Memory B cell (primary cell): Measurements from ENCODE around the gene SLC25A34.
"Not testable (repeated sequence)": the region's sequence is repeated elsewhere in the genome, so short reads cannot be mapped to it uniquely, and the experiment has no call there.

ENCODE experiments used
- ATAC-seq: fragments of 150-1000 bp; cut with Tn5 transposase; 2 replicates; pipeline ENCODE4 v1.10.0; 2021; ENCODE audit warnings: low read depth, mild to moderate bottlenecking, moderate library complexity
- DNase-seq, 2 donors: peaks; one replicate each; pipeline ENCODE4 v3.0.0; 2022; ENCODE audit warnings: low spot score in 2 of 2
- H3K27ac Mint-ChIP-seq: one replicate; pipeline ENCODE4 v1.8.0; 2022; ENCODE audit warnings: mild to moderate bottlenecking, moderate library complexity, mixed read lengths
- H3K27me3 Mint-ChIP-seq: one replicate; pipeline ENCODE4 v1.8.0; 2022; ENCODE audit warnings: mixed read lengths
- H3K36me3 Mint-ChIP-seq: one replicate; pipeline ENCODE4 v1.8.0; 2022; ENCODE audit warnings: mild to moderate bottlenecking, mixed read lengths
- H3K4me1 Mint-ChIP-seq: one replicate; pipeline ENCODE4 v1.8.0; 2022; ENCODE audit warnings: mixed read lengths
- H3K4me3 Mint-ChIP-seq: one replicate; pipeline ENCODE4 v1.8.0; 2022; ENCODE audit warnings: mild to moderate bottlenecking, moderate library complexity, mixed read lengths
- H3K9me3 Mint-ChIP-seq: one replicate; pipeline ENCODE4 v1.8.0; 2022; ENCODE audit warnings: mixed read lengths

The SLC25A34 gene

GRCh38 chr1:15736038-15736891 is at the start of gene SLC25A34:
SLC25A34 (plus strand) TSS chr1:15736258; CDS start chr1:15736486, 228 bp downstream.
- Mint-ChIP-seq H3K36me3 (peaks cover 5% of the 10 kb centered on the region), H3K27me3 (no peaks in the 10 kb centered on the region), H3K27ac (peak within 1 kb of the TSS; percentile 5), H3K4me3 (no peak within 1 kb of the TSS), H3K4me1 (peaks cover under 1% of the 10 kb centered on the region), H3K9me3 (no peaks in the 10 kb centered on the region)
- DNase-seq (no peak), ATAC-seq (no peak)

DNA sequence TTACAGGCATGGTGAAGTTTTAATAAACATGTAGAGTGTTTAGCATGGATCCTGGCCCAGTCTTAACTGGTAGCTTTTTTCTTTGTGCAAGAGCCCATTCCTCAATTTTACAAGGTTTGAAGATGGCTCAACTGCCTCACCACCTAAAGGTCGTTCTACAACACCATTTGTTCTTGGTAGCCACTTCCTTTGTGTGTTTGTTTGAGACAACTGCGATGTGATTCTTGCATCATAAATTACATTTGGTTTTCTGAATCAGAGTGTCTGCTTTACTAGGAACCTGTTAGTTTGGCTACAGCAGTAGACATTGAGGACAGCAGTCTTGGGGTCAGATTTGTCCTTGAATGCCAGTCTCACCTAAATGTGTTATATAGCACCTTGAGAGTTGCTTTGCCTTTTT is 48.6 kb upstream of the SLC25A34 start:
- DNase-seq (no peak), ATAC-seq (no peak)
- Mint-ChIP-seq H3K36me3 (peaks cover 5% of the 10 kb centered on the region), H3K4me3 (no peak overlapping the region), H3K27me3 (no peaks in the 10 kb centered on the region), H3K9me3 (no peaks in the 10 kb centered on the region), H3K4me1 (peaks cover 32% of the 10 kb centered on the region), H3K27ac (peak overlapping the region; percentile 31)

DNA sequence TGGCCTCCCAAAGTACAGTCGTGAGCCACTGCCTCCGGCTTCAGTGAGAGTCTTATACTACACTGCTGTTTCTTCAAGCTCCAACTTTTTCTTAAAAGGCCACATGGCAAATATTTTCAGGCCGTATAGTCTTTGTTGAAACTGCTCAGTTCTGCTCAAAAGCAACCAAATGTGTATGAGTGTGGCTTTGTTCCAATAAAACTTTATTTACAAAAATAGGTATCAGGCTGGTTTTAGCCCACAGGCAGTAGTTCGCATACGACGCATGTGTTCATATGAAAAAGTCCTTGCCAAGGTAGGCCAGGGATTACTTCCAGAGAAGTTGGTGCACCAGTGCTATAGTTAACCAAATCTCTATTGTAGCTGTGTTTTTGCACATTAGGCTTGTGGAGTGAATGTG is 45.7 kb upstream of the SLC25A34 start:
- H3K36me3 Mint-ChIP-seq: peaks cover 5% of the 10 kb centered on the region
- DNase-seq: no peak
- peaks cover 28% of the 10 kb centered on the region for H3K4me1 Mint-ChIP-seq
- no peak overlapping the region for H3K4me3 Mint-ChIP-seq
- H3K9me3 Mint-ChIP-seq: no peaks in the 10 kb centered on the region
- ATAC-seq: no peak
- no peak overlapping the region for H3K27ac Mint-ChIP-seq
- H3K27me3 Mint-ChIP-seq: no peaks in the 10 kb centered on the region

- no peak for DNase-seq
- H3K27ac Mint-ChIP-seq: no peak overlapping the region
- peaks cover 24% of the 10 kb centered on the region for H3K4me1 Mint-ChIP-seq
- peaks cover 5% of the 10 kb centered on the region for H3K36me3 Mint-ChIP-seq
- no peak for ATAC-seq
- no peak overlapping the region for H3K4me3 Mint-ChIP-seq
- no peaks in the 10 kb centered on the region for H3K9me3 Mint-ChIP-seq
- H3K27me3 Mint-ChIP-seq: no peaks in the 10 kb centered on the region
Measured at GRCh38 chr1:15691434-15692032, 44.5 kb upstream of the SLC25A34 start.

DNA sequence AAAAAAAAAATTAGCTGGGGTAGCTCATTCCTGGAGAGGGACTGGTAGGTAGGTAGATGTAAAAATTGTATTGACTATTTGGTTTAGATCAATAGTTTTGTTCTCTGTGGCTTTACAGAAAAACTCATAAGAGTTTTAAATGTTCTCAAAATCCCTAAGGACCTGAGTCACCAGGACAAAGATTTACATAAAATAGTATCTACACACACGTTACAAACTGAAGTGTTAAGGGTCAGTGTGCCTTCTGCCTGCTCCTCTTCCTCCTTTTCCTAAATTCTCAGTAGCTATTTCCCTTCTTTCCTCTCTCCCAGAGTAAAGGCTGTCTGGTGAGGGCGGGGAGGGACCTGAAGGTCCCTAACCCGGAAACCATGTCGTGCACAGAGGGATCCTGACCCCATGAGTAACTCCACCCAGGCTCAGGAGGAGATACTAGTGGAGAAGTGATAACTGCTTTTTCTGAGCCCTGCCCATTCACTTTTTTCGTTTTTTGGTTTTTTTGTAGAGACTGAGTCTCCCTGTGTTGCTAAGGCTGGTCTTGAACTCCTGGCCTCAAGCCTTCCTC is 43.9 kb upstream of the SLC25A34 start:
- Mint-ChIP-seq H3K27ac (peak overlapping the region; percentile 43), H3K4me1 (peaks cover 27% of the 10 kb centered on the region), H3K4me3 (no peak overlapping the region), H3K36me3 (peaks cover 5% of the 10 kb centered on the region), H3K9me3 (no peaks in the 10 kb centered on the region), H3K27me3 (no peaks in the 10 kb centered on the region)
- ATAC-seq (no peak), DNase-seq (no peak)

GRCh38 chr1:15693371-15693770 is 42.7 kb upstream of the SLC25A34 start:
- ATAC-seq (no peak), DNase-seq (no peak)
- Mint-ChIP-seq H3K4me3 (no peak overlapping the region), H3K9me3 (no peaks in the 10 kb centered on the region), H3K36me3 (peaks cover 2% of the 10 kb centered on the region), H3K27ac (peak overlapping the region; percentile 63), H3K4me1 (peaks cover 20% of the 10 kb centered on the region), H3K27me3 (no peaks in the 10 kb centered on the region)

DNA sequence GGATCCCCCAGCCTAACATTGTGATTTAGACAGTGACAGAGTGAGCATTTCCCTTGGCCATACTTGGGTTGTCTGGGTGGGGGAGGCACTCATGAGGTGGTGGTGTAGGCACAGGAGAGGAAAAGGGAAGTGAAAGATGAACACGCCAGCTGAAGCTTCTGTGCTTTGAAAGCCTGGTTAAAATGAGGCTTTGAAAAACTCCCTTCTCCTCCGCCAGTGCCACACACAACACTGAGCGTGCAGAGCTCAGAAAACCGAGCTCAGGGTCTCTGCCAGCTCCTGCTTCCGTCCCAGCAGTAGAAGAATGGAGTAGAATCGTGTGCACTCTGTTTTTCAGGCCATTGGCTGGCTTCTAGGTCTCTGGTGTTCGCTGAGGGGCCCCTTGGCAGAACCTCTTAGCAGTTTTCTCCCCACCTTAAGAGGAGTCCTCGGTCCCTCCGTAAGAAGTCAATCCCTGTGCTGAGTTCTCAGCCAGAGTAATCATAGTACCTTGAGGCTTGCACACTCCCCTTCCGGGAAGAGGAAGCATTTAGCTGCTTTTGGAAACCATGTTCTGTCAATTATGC is 39.0 kb upstream of the SLC25A34 start:
- Mint-ChIP-seq H3K27me3 (no peaks in the 10 kb centered on the region), H3K4me3 (peak overlapping the region; percentile 81), H3K36me3 (peaks cover 3% of the 10 kb centered on the region), H3K9me3 (no peaks in the 10 kb centered on the region), H3K4me1 (peaks cover 21% of the 10 kb centered on the region), H3K27ac (peak overlapping the region; percentile 82)
- DNase-seq (peak; percentile 59 to 75), ATAC-seq (peak; percentile 97)

GRCh38 chr1:15698201-15698600 is 37.9 kb upstream of the SLC25A34 start:
- no peaks in the 10 kb centered on the region for H3K27me3 Mint-ChIP-seq
- peaks cover 21% of the 10 kb centered on the region for H3K4me1 Mint-ChIP-seq
- no peak for ATAC-seq
- H3K27ac Mint-ChIP-seq: peak overlapping the region; percentile 45
- H3K36me3 Mint-ChIP-seq: peaks cover 3% of the 10 kb centered on the region
- H3K4me3 Mint-ChIP-seq: peak overlapping the region; percentile 53
- H3K9me3 Mint-ChIP-seq: no peaks in the 10 kb centered on the region
- DNase-seq: no peak

GRCh38 chr1:15699321-15699720 is 36.7 kb upstream of the SLC25A34 start:
- not testable (repeated sequence) for H3K36me3 Mint-ChIP-seq

GRCh38 chr1:15700508-15700907 is 35.5 kb upstream of the SLC25A34 start:
- Mint-ChIP-seq H3K9me3 (no peaks in the 10 kb centered on the region), H3K4me1 (peaks cover 27% of the 10 kb centered on the region), H3K27ac (peak overlapping the region; percentile 21), H3K27me3 (no peaks in the 10 kb centered on the region), H3K4me3 (no peak overlapping the region), H3K36me3 (peaks cover 11% of the 10 kb centered on the region)
- ATAC-seq (no peak), DNase-seq (no peak)

More at GRCh38 chr1:15699321-15699720, 36.7 kb upstream of the SLC25A34 start:
- H3K27me3 Mint-ChIP-seq, ATAC-seq, H3K9me3 Mint-ChIP-seq, DNase-seq, H3K27ac Mint-ChIP-seq, H3K4me3 Mint-ChIP-seq: not testable (repeated sequence)
- peaks cover 27% of the 10 kb centered on the region for H3K4me1 Mint-ChIP-seq

DNA sequence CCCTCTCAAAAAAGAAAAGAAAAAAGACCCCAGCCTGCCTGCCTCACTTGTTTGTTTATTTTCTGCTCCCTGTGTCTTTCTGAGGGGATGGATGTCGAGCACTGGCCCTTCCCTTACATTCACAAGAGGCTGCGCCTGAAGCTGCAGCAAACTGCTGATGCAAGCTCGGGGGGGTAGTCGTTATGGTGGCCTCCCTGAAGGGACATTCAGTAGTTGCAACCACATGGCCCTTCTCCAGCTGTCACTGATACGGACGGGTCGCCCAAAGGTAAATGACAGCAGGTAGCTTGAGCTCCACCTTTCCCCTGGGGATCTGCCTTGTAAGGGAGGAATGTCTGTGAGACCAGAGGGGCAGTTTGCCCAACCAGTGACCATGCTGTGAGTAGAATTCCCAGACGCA is 34.3 kb upstream of the SLC25A34 start:
- H3K4me3 Mint-ChIP-seq: no peak overlapping the region
- H3K4me1 Mint-ChIP-seq: peaks cover 29% of the 10 kb centered on the region
- no peaks in the 10 kb centered on the region for H3K27me3 Mint-ChIP-seq
- DNase-seq (no peak), ATAC-seq (no peak)
- H3K27ac Mint-ChIP-seq: no peak overlapping the region
- no peaks in the 10 kb centered on the region for H3K9me3 Mint-ChIP-seq
- peaks cover 19% of the 10 kb centered on the region for H3K36me3 Mint-ChIP-seq

GRCh38 chr1:15702722-15703550 is 33.1 kb upstream of the SLC25A34 start:
- no peak overlapping the region for H3K4me3 Mint-ChIP-seq
- DNase-seq (no peak), ATAC-seq (no peak)
- H3K4me1 Mint-ChIP-seq: peaks cover 29% of the 10 kb centered on the region
- no peaks in the 10 kb centered on the region for H3K9me3 Mint-ChIP-seq
- H3K27ac Mint-ChIP-seq: no peak overlapping the region
- no peaks in the 10 kb centered on the region for H3K27me3 Mint-ChIP-seq
- H3K36me3 Mint-ChIP-seq: peaks cover 20% of the 10 kb centered on the region

DNA sequence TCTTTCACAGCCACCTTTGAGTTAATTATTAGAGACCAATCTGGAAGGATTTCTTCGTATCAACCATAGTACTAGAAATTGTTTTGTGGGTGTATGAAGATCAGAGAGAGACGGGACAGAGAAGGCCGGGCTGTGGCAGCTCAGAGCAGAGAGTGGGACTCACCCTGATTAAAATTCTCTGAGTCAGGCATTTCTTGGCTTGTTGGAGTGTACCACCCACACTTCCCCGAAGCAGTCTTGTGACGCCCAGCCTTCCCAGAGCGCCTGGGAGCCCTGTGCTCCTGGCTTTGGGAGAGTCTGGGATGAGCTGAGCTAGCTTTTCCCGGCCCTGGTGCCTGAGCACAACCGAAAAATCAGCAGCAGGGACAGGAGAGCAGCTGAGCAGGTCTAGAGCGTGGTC is 32.5 kb upstream of the SLC25A34 start:
- Mint-ChIP-seq H3K36me3 (peaks cover 20% of the 10 kb centered on the region), H3K4me1 (peaks cover 27% of the 10 kb centered on the region), H3K9me3 (no peaks in the 10 kb centered on the region), H3K27ac (no peak overlapping the region), H3K4me3 (no peak overlapping the region), H3K27me3 (no peaks in the 10 kb centered on the region)
- ATAC-seq (no peak), DNase-seq (no peak)
